Suprapubic skin (tissue), 3 donors: ENCODE results near the gene KCNJ9.

Source experiments
- CTCF ChIP-seq, 2 donors: fragments of 200-600 bp in 1 of 2; fragments of 450-650 bp in 1 of 2; sonication (generic) in 1 of 2; IDR thresholded peaks; one replicate each; pipeline ENCODE4 v1.5.1; 2016 to 2019; ENCODE audit warnings: antibody characterized with exemption in 2 of 2, mild to moderate bottlenecking in 1 of 2, moderate library complexity in 1 of 2
- POLR2A ChIP-seq, 2 donors: fragments of 450-650 bp; IDR thresholded peaks; one replicate each; pipeline ENCODE4 v1.6.1; 2017; ENCODE audit warnings: antibody characterized with exemption in 2 of 2, mild to moderate bottlenecking in 2 of 2, moderate library complexity in 2 of 2

GRCh38 chr1:160103658-160104408, 22.5 kb downstream of the KCNJ9 start:
- TF ChIP-seq CTCF (IDR thresholded peaks at IDR 0.05): no peak
- TF ChIP-seq POLR2A (IDR thresholded peaks at IDR 0.05): no peak
